Stimulated activated memory B cell treated with anti-CD40 and anti-IgM and Interleukin-4, amounts not matched to agents 10 μg/mL and 1 μg/mL and 100 μg/mL, for 72 hours (primary cell): Measurements from ENCODE around the gene MESP1.
"Not testable (repeated sequence)": the region's sequence is repeated elsewhere in the genome, so short reads cannot be mapped to it uniquely, and the experiment has no call there.

Experiments
- ATAC-seq: fragments of 150-1000 bp; cut with Tn5 transposase; 2 replicates; pipeline ENCODE4 v1.10.0; 2021
- H3K27ac Mint-ChIP-seq: one replicate; pipeline ENCODE4 v1.8.0; 2022; ENCODE audit warnings: mild to moderate bottlenecking, mixed read lengths
- H3K27me3 Mint-ChIP-seq: one replicate; pipeline ENCODE4 v1.8.0; 2022; ENCODE audit warnings: mixed read lengths
- H3K36me3 Mint-ChIP-seq: one replicate; pipeline ENCODE4 v1.8.0; 2022; ENCODE audit warnings: mixed read lengths
- H3K4me1 Mint-ChIP-seq: one replicate; pipeline ENCODE4 v1.8.0; 2022; ENCODE audit warnings: mixed read lengths
- H3K4me3 Mint-ChIP-seq: one replicate; pipeline ENCODE4 v1.8.0; 2022; ENCODE audit warnings: mild to moderate bottlenecking, moderate library complexity, mixed read lengths
- H3K9me3 Mint-ChIP-seq: one replicate; pipeline ENCODE4 v1.8.0; 2022; ENCODE audit warnings: mixed read lengths

Gene MESP1, protein sequence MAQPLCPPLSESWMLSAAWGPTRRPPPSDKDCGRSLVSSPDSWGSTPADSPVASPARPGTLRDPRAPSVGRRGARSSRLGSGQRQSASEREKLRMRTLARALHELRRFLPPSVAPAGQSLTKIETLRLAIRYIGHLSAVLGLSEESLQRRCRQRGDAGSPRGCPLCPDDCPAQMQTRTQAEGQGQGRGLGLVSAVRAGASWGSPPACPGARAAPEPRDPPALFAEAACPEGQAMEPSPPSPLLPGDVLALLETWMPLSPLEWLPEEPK

DNA sequence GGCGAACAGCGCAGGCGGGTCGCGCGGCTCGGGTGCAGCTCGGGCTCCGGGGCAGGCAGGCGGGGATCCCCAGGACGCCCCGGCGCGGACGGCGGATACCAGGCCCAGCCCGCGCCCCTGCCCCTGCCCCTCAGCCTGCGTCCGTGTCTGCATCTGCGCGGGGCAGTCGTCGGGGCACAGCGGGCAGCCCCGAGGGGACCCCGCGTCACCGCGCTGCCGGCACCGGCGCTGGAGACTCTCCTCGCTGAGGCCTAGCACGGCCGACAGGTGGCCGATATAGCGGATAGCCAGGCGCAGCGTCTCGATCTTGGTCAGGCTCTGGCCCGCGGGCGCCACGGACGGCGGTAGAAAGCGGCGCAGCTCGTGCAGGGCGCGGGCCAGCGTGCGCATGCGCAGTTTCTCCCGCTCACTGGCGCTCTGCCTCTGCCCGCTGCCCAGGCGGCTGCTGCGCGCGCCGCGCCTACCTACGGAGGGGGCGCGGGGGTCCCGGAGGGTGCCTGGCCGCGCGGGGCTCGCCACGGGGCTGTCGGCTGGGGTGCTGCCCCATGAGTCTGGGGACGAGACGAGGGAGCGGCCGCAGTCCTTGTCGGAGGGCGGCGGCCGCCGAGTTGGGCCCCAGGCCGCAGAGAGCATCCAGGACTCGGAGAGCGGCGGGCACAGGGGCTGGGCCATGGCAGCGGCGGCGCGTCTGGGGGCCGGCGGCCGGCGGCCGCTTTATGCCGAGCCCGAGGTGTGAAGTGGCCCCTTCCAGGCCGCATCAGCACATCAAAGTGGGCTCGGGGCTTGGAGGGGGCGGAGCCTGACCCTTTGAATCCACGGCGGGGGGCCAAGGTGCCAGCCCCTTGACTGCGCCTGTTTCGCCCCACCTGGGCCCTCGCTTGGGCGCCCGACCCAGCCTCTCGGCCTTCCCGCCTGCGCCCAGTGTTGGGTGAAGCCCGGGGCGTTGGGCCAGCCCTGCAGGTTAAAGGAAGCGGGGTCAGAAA lies at the start of gene MESP1:
Gene MESP1 (minus strand): TSS at position 690 of the 983 bp plus-strand sequence. CDS start 18 bp downstream, at position 672.
- Mint-ChIP-seq H3K9me3 (no peaks in the 10 kb centered on the region), H3K4me3 (peak within 1 kb of the TSS; percentile 75), H3K4me1 (peaks cover 8% of the 10 kb centered on the region), H3K27me3 (peaks cover 7% of the 10 kb centered on the region), H3K36me3 (no peaks in the 10 kb centered on the region), H3K27ac (peak within 1 kb of the TSS; percentile 49)
- ATAC-seq = peak; percentile 91

DNA sequence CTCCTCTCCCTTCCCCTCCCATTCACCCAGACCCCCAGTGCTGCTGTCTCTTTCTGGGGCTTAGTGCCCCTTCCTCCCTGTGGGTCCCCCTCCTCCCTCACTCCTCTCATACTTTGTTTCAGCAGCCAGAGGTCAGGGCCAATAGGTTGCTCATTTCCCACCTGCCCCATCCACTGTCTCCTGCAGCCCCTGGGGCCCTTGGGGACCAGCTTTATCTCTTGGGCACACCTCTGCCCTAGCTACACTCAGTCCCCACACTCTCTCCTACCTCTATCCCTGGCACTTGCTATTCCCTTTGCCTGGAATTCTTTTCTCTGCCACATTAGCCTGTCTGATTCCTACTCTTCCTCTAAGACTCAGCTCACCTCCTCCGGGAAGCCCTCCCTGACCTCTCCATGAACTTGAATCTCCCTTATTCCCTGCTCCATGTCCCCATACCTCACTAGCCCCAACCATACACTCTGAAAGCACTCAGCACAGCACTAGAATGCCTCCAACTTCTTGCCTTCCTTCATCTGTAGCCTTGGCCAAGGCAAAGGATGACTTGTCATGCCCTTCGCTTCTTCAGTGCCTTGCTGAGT lies 49.0 kb upstream of the MESP1 start:
- Mint-ChIP-seq H3K27ac (no peak overlapping the region), H3K9me3 (no peaks in the 10 kb centered on the region), H3K4me3 (no peak overlapping the region), H3K4me1 (peaks cover 11% of the 10 kb centered on the region), H3K27me3 (peaks cover 36% of the 10 kb centered on the region), H3K36me3 (no peaks in the 10 kb centered on the region)
- no peak for ATAC-seq

DNA sequence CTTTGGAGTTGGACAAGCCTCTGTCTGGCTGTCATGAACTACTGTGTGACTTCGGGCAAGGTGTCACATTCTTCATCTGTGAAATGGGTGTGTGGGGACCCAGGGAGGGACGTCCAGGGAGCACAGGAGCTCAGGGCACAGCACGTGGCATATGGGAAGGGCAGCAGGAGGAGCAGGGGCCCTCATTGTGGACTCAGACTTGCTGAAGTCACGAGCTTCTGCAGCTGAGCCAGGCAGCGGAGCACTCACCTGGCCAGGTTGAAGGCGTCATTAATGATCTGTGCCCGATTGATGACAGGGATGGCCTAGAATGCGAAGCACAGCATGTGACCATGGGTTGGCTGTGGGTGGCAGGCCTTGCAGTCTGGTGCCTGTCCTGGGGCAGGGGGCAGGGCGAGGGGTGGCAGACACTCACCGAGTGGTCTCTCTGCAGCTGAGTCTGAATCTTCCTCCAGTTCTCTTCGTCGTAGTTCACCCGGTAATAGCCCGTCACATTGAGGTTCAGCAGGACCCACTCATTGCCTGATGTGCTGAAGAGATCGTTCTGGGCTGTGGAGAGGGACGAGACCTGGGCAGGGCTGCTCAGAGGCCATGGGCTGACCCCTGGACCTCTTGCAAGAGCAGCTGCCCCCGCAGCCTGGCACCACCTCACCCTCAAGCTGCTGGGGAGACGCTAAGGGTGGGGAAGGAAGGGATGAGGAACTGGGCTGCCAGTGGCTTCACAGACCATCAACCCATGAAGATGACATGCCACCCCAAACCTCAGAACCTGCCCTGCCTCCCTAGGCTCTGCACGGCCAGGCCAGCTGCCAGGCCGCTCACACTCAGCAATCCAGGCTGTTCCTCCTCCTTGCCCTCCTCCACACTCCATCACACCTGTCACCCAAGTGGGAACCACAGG lies 48.2 kb upstream of the MESP1 start:
- peaks cover 11% of the 10 kb centered on the region for H3K4me1 Mint-ChIP-seq
- no peak overlapping the region for H3K27ac Mint-ChIP-seq
- H3K27me3 Mint-ChIP-seq = peaks cover 28% of the 10 kb centered on the region
- ATAC-seq = peak; percentile 44
- H3K9me3 Mint-ChIP-seq = no peaks in the 10 kb centered on the region
- H3K36me3 Mint-ChIP-seq = no peaks in the 10 kb centered on the region
- H3K4me3 Mint-ChIP-seq = no peak overlapping the region

DNA sequence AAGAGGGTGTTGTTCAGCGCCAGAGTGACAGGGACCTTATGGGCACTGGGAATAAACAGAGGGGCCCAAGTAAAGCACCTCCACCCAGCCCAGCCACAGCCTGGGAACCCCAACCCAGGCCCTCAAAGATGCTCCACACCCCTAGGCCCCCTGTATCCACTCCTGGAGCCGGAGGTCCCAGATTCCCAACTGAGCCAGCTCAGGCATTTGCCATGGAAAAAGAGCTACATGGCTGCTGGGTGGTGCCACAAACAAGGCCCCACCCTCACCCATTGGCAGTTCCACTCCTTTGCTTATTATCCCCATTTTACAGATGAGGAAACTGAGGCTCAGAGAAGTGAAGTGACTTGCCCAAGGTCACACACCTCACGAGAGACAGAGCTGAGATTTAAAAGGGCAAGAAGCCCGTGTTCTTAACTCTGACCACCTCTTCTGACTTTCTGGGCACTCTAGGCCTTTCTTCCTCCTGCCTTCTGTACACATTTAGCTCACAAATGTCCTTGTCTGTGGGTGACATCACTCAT lies 46.7 kb upstream of the MESP1 start:
- Mint-ChIP-seq H3K4me3 (no peak overlapping the region), H3K36me3 (no peaks in the 10 kb centered on the region), H3K9me3 (no peaks in the 10 kb centered on the region), H3K27me3 (peaks cover 23% of the 10 kb centered on the region), H3K27ac (no peak overlapping the region), H3K4me1 (peaks cover 11% of the 10 kb centered on the region)
- no peak for ATAC-seq

DNA sequence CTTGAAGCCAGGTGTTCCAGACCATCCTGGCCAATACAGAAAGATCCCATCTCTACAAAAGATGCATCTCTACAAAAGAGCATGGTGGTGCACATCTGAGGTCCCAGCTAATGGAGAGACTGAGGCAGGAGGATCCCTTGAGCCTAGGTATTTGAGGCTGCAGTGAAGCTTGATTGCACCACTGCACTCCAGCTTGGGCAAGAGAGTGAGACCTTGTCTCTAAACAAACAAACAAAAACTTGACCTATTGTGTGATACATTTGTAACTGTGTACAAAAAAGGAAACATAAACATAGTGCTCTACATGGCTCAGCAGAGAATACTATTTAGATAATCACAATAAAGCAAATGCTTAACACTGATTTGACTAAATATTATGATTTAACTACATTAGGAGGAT lies 44.9 kb upstream of the MESP1 start:
- ATAC-seq = no peak
- no peaks in the 10 kb centered on the region for H3K9me3 Mint-ChIP-seq

DNA sequence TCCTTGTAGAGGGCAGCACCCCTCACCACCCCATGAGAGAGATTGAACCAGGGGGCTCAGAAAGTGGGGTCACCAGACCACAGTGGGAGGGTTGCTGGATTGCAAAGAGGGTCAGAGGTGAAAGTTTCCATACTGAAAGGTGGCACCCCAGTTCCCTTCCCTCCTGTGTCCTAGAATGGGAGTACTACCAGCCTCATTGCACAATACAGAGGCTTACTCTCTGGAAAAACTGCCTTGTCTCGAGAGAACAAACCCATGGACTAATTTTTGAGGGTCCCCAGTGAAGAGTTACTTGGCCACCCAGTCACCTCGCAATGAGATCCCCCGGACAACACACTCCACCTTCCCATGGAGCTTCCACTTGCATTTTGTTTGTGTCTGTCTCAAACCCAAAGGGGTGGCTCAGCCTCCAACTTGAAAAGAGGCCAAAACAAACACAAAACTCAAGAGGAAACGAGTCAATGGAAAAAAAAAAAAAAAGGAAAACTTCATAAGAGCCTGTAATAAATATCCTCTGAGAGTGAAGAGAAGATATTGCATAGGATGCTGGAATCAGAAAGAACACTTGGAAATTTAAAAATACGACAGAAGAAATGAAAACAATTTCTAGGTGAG lies 43.7 kb upstream of the MESP1 start:
- no peak for ATAC-seq
- H3K4me1 Mint-ChIP-seq = peaks cover 4% of the 10 kb centered on the region
- no peaks in the 10 kb centered on the region for H3K36me3 Mint-ChIP-seq
- no peaks in the 10 kb centered on the region for H3K9me3 Mint-ChIP-seq
- H3K4me3 Mint-ChIP-seq = no peak overlapping the region
- peaks cover under 1% of the 10 kb centered on the region for H3K27me3 Mint-ChIP-seq
- H3K27ac Mint-ChIP-seq = no peak overlapping the region

More for the DNA sequence above, 44.9 kb upstream of the MESP1 start:
- no peaks in the 10 kb centered on the region for H3K36me3 Mint-ChIP-seq
- no peak overlapping the region for H3K27ac Mint-ChIP-seq
- peaks cover 9% of the 10 kb centered on the region for H3K27me3 Mint-ChIP-seq
- H3K4me1 Mint-ChIP-seq = peaks cover 11% of the 10 kb centered on the region
- H3K4me3 Mint-ChIP-seq = no peak overlapping the region

DNA sequence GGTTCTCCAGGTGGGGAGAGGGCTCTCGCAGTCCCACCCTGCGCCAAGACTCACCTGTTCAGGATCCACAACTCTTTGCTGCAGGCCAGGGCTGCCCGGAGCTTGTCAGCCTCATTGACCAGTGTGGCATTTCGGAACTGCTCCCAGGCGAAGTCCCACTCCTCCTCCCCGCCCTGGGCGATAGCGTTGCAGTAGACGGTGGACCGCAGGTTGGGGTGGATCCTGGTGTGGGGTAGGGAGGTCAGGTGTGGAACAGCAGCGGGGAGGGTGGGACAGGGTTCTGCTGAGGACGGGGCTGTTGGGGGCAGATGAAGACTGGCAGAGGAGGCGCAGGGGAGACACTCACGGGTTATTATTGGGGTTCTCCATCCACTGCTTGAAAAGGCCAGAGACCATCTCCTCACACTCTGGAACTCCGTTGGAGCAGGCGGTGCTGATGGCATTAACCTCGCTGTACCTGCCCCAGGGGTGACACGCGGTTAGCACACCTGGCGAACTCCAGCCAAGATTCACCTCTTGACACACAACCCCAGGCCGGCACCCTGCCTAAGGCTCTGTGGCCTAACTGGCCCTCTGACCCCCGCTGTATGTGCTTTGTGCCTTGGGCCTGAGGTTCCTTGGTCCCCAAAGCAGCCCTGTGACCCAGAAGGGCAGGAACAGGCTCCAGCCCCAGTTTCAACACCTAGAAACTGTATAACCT lies 41.2 kb upstream of the MESP1 start:
- Mint-ChIP-seq H3K4me3 (no peak overlapping the region), H3K9me3 (peaks cover 5% of the 10 kb centered on the region), H3K4me1 (no peaks in the 10 kb centered on the region), H3K36me3 (peaks cover 5% of the 10 kb centered on the region), H3K27me3 (peaks cover 17% of the 10 kb centered on the region), H3K27ac (no peak overlapping the region)
- ATAC-seq = peak; percentile 40

DNA sequence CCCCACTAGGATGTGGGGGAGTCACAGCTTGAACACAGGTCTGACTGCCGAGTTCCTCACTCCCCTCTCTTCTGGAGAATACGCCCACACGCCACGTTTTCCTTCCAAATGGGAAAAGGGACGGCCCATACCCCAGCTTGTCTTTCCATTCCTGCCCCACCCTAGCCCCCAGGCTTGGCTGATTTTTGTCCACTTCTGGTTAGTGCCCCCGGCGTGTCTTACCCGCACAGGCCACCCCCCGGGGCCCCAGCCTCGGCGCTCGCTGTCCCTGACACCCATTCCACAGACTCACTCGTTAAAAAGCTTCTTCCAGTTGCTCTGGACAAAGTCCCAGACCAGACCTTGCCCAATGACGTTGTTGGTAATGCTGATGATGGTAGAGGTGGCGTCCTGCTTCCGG lies 39.6 kb upstream of the MESP1 start:
- H3K36me3 Mint-ChIP-seq = peaks cover 5% of the 10 kb centered on the region
- H3K27me3 Mint-ChIP-seq = peaks cover 17% of the 10 kb centered on the region
- H3K4me1 Mint-ChIP-seq = no peaks in the 10 kb centered on the region
- no peak overlapping the region for H3K27ac Mint-ChIP-seq
- H3K9me3 Mint-ChIP-seq = peaks cover 5% of the 10 kb centered on the region
- ATAC-seq = no peak
- no peak overlapping the region for H3K4me3 Mint-ChIP-seq

DNA sequence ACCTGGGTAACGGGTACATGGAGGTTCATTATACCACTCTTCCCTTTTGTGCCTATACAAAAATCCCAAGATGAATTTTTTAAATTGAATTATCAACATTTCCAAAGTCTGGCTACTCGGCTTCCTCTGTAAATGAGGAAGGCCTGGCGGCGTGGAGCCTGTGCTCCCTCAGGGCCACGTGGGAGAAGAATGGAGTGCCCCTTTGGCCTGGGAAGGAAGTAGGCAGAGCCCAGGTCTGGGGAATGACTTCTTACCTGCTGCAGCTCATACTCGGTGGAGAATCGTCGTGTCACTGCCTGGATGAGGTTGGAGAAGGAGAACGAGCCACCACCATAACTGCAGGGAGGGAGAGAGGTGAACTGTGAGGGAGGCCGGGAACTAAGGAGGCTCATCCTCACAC lies 39.2 kb upstream of the MESP1 start:
- H3K36me3 Mint-ChIP-seq = peaks cover 5% of the 10 kb centered on the region
- H3K4me1 Mint-ChIP-seq = no peaks in the 10 kb centered on the region
- no peak overlapping the region for H3K27ac Mint-ChIP-seq
- H3K9me3 Mint-ChIP-seq = peaks cover 5% of the 10 kb centered on the region
- peaks cover 17% of the 10 kb centered on the region for H3K27me3 Mint-ChIP-seq
- no peak for ATAC-seq
- H3K4me3 Mint-ChIP-seq = no peak overlapping the region

DNA sequence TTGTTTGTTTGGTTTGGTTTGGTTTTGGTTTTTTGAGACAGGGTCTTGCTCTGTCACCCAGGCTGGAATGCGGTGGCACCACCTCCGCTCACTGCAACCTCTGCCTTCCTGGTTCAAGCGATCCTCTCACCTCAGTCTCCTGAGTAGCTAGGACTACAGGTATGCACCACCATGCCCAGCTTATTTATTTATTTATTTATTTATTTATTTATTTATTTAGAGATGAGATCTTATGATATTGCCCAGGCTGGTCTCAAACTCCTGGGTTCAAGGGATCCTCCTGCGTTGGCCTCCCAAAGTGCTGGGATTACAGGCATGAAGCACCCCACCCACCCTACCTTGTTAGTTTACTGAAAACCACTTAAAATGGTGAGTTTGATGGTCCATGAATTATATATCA lies 37.5 kb upstream of the MESP1 start:
- not testable (repeated sequence) for H3K4me1 Mint-ChIP-seq, H3K4me3 Mint-ChIP-seq, ATAC-seq, H3K9me3 Mint-ChIP-seq, H3K36me3 Mint-ChIP-seq, H3K27ac Mint-ChIP-seq
- H3K27me3 Mint-ChIP-seq = peaks cover 17% of the 10 kb centered on the region

DNA sequence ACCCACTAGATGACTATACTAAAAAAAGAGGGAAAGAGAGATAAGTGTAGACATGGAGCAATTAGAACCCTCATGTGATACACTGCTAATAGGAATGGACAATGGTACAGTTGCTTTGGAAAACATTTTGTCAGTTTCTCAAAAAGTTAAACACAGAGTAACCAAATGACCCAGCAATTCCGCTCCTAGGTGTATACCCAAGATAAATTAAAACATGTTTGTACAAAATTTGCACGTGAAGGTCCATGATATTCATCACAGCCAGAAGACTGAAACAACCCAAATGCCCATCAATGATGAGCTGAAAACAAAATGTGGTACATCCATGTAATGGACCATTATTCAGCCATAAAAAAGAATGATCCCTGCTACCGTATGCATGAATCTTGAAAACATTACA lies 36.9 kb upstream of the MESP1 start:
- ATAC-seq = no peak
- peaks cover 11% of the 10 kb centered on the region for H3K4me1 Mint-ChIP-seq
- H3K36me3 Mint-ChIP-seq = peaks cover 5% of the 10 kb centered on the region
- H3K9me3 Mint-ChIP-seq = peaks cover 5% of the 10 kb centered on the region
- no peak overlapping the region for H3K4me3 Mint-ChIP-seq
- peaks cover 17% of the 10 kb centered on the region for H3K27me3 Mint-ChIP-seq
- no peak overlapping the region for H3K27ac Mint-ChIP-seq

DNA sequence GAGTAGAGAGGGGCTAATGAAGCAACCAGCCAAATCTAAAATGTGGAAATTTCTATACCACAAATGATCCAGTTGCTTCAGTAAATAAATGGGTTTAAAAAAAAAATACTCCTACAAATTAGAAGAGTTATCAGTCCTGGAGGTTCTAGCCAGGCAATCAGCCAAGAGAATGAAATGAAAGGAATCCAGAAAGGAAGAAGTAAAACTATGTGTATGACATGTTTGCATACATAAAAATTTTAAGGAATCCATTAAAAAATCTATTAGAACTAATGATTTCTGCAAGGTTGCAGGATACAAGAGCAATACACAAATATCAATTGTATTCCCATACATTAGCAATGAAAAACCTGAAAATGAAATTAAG lies 34.7 kb upstream of the MESP1 start:
- H3K4me1 Mint-ChIP-seq = peaks cover 33% of the 10 kb centered on the region
- H3K27me3 Mint-ChIP-seq = peaks cover 17% of the 10 kb centered on the region
- no peak overlapping the region for H3K4me3 Mint-ChIP-seq
- H3K27ac Mint-ChIP-seq = no peak overlapping the region
- peaks cover 5% of the 10 kb centered on the region for H3K9me3 Mint-ChIP-seq
- ATAC-seq = no peak
- H3K36me3 Mint-ChIP-seq = peaks cover 5% of the 10 kb centered on the region

DNA sequence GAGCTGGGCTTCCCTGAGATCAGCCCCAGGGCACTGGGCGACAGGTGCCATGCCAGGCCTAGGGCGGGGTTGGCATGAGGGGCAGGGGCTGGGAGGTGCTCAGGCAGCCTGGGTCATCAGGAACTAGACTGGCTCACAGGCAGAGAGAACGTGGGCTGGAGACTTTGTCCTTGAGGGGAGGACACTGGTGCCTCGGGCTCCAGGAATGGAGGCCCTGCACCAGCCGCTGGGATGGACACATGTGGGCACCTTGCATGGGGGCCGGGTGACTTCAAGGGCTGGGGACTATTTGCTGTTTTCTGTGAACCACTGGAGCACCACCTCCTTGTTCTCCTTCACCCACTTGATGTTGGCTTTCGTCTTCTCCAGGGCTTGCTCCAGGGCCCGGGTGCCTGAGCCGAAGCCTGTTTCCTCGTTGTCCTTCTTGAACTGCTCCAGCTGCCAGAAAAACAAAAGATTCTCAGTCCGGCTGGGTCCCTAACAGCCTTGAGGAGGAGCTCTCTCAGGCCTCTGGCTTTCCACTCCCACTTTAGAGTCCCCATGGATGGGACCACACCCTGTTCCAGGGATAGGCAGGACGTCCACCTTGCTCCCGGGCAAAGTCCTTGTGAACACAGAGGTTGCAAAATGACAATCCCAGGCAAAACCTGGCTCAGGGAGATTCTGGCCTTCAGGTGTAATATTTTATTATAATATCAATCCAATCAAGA lies 34.2 kb upstream of the MESP1 start:
- Mint-ChIP-seq H3K4me3 (no peak overlapping the region), H3K4me1 (peaks cover 38% of the 10 kb centered on the region), H3K36me3 (peaks cover 5% of the 10 kb centered on the region), H3K27me3 (peaks cover 17% of the 10 kb centered on the region), H3K9me3 (peaks cover 5% of the 10 kb centered on the region), H3K27ac (no peak overlapping the region)
- ATAC-seq = no peak
